ENCODE measurements around the gene SLC9A1. TPM values are rescaled to one million over a fixed set of nuclear protein-coding genes. Genes with fewer than 3 reads are reported as not detected.

Gene SLC9A1
- total and polyA plus RNA-seq, 2 donors (not counting 1 experiment from before 2014, with no cell fraction given) = 7.3 to 22.5 TPM

- no peak for TF ChIP-seq EZH2 (IDR thresholded peaks at IDR 0.05; ENCODE audit: borderline replicate concordance, insufficient read depth, low read depth, low read length, poor library complexity, severe bottlenecking)
- peak; percentile 26 for TF ChIP-seq CTCF (IDR thresholded peaks at IDR 0.05)
- Mint-ChIP-seq H3K4me3 (no peak overlapping the region), H3K27ac (peak overlapping the region; percentile 85), H3K9me3 (ENCODE audit: insufficient read depth) (no peaks in the 10 kb centered on the region), H3K27me3 (no peaks in the 10 kb centered on the region), H3K4me1 (peaks cover 27% of the 10 kb centered on the region)
- H3K4me2 ChIP-seq (replicated peaks; ENCODE audit: low read depth, low read length, poor library complexity, severe bottlenecking) = peak overlapping the region; percentile 46
- peak overlapping the region; percentile 4 to 65 for H3K27ac ChIP-seq (ENCODE audit: low read length in 2 of 2)
- H3K79me2 ChIP-seq (ENCODE audit: control insufficient read depth, insufficient read depth, low read length) = peaks cover 8% of the 10 kb centered on the region
- 19% methylated on average over 5 of the region's 5 CpGs for WGBS (ENCODE audit: insufficient coverage)
- H3K36me3 ChIP-seq (replicated peaks in 1 of 2; ENCODE audit: control extremely low read depth in 1 of 2, control insufficient read depth in 1 of 2, extremely low read depth in 1 of 2, insufficient read depth in 2 of 2, low read length in 1 of 2) = peaks cover 0 to 2% of the 10 kb centered on the region in 2 experiments
- intact Hi-C loops (cut with micrococcal nuclease) = no loop called here
- POLR2A ChIA-PET = interaction anchor here (0.6 to 1.3 kb wide), 2 partner anchors 42 to 49 kb away, joined by 6 to 7 read pairs; partner anchors contain the start of gene SLC9A1
- no peak overlapping the region for H3K4me3 ChIP-seq (ENCODE audit: control extremely low read depth in 1 of 5, extremely low read depth in 1 of 5, insufficient read depth in 1 of 5, low read depth in 2 of 5, low read length in 4 of 5)
- peak overlapping the region; percentile 63 for H2AFZ ChIP-seq (ENCODE audit: insufficient read depth, low read depth, low read length, poor library complexity, severe bottlenecking)
- H3K4me1 ChIP-seq (ENCODE audit: control insufficient read depth in 2 of 2, insufficient read depth in 2 of 2, low read length in 2 of 2) = peaks cover 13 to 26% of the 10 kb centered on the region in 2 donors
- DNase-seq = peak; percentile 74
- no peaks in the 10 kb centered on the region for H4K20me1 ChIP-seq (ENCODE audit: control insufficient read depth, insufficient read depth, low read length, poor library complexity, severe bottlenecking)
- ATAC-seq (ENCODE audit: low read depth) = peak; percentile 98
- CTCF ChIA-PET = interaction anchor here (0.6 to 18.4 kb wide), 29 partner anchors 10 to 496 kb away, joined by 3 to 343 read pairs (median 4); partner anchors contain the start of genes FCN3, MAP3K6, SLC9A1 and WDTC1
- H3K9me3 ChIP-seq (ENCODE audit: control extremely low read depth in 1 of 3, control insufficient read depth in 2 of 3, insufficient read depth in 1 of 3, low read length in 2 of 3) = no peaks in the 10 kb centered on the region
- no peak overlapping the region for H3K9ac ChIP-seq (ENCODE audit: low read length)
- H3K27me3 ChIP-seq (replicated peaks in 1 of 4; ENCODE audit: control extremely low read depth in 1 of 4, control insufficient read depth in 3 of 4, insufficient read depth in 4 of 4, low read length in 3 of 4) = no peaks in the 10 kb centered on the region
Measured at GRCh38 chr1:27111626-27112573, 43.0 kb downstream of the SLC9A1 start.
